ENCODE data around the gene MPL. TPM values are rescaled to one million over a fixed set of nuclear protein-coding genes. Genes with fewer than 3 reads are reported as not detected.

Gene MPL
- total and polyA plus RNA-seq, 8 donors: not detected

DNA sequence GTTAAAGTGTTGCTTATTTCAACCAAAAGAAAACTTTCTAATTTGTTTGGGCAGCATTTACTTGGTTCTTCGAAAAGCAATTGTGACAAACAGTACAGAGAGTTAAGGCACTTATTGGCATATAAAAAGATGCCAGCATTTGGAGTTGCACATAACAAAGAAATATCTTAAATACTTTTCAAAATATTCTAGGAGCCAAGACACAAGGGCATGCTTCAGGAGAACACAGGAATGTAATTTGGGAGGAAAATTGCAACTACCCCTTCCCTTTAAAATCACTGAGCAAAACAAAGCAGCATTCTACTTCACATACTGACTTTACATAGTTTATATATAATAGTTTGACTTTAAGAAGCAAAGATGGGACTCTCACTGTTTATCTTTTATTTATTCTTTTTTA lies 41.4 kb upstream of the MPL start:
- Histone ChIP-seq H3K27me3 (no peaks in the 10 kb centered on the region), H3K27ac (peak overlapping the region in 4 of 5 donors; percentile 40 to 76 (median 73)), H3K36me3 (no peaks in the 10 kb centered on the region), H3K4me1 (peaks cover 15 to 34% (median 24%) of the 10 kb centered on the region in 4 donors), H3K4me3 (no peak overlapping the region), H3K9me3 (no peaks in the 10 kb centered on the region)
- intact Hi-C loops (cut with DNase I; ENCODE audit: low total_unique reads): no loop called here
- WGBS, 5 donors: 46 to 66% (median 61%) methylated on average over 1 of the region's 1 CpG
- TF ChIP-seq EP300 (IDR thresholded peaks at IDR 0.05): no peak
- no peak for TF ChIP-seq CTCF (IDR thresholded peaks at IDR 0.05)
- no peak for TF ChIP-seq POLR2A (IDR thresholded peaks at IDR 0.05)
- TF ChIP-seq POLR2AphosphoS5 (IDR thresholded peaks at IDR 0.05): no peak
- DNase-seq: no peak

DNA sequence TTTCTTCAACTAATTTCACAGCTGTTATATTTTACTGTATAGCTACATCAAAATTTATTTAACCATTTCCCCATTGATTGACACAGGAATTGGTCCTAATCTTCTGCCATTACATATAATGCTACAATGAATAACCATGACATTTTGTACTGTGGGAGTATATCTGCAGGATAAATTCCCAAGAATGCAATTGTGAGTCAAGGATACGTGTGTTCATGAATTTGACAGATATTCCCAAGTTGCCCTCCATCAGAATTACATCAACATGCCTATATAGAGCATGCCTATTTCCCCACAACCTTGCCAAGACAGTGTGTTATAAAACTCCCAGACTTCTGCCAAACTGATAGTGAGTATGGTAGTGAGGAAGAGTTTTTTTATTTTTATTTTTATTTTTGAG lies 39.6 kb upstream of the MPL start:
- Histone ChIP-seq H3K27me3 (no peaks in the 10 kb centered on the region), H3K27ac (no peak overlapping the region), H3K4me3 (no peak overlapping the region), H3K4me1 (peaks cover 15 to 35% (median 25%) of the 10 kb centered on the region in 4 donors), H3K36me3 (no peaks in the 10 kb centered on the region), H3K9me3 (no peaks in the 10 kb centered on the region)
- no peak for DNase-seq
- no peak for TF ChIP-seq POLR2AphosphoS5 (IDR thresholded peaks at IDR 0.05)
- TF ChIP-seq POLR2A (IDR thresholded peaks at IDR 0.05): no peak
- TF ChIP-seq EP300 (IDR thresholded peaks at IDR 0.05): no peak
- TF ChIP-seq CTCF (IDR thresholded peaks at IDR 0.05): no peak
- 82 to 96% (median 93%) methylated on average over 1 of the region's 1 CpG for WGBS, 5 donors
- intact Hi-C loops (cut with DNase I; ENCODE audit: low total_unique reads): no loop called here

DNA sequence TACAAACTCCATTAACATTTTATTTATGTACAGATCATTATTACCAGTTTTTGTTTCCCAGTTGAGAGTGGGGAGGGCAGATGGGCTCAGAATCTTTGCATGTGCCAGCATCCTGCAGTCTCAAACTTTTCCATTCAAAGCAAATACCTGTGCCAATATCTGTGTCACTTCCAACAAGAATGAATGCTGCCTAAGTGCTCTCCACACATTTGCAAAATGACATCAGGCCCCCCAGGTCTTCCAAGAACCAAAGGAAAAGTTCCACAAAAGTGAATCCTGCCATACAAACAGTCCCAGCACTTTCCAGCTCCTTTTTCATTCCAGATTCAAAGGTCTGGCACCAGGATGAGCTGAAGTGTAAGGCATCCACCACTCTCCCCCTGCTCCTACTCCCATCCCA lies 38.5 kb upstream of the MPL start:
- Histone ChIP-seq H3K36me3 (no peaks in the 10 kb centered on the region), H3K27me3 (no peaks in the 10 kb centered on the region), H3K9me3 (no peaks in the 10 kb centered on the region), H3K4me3 (no peak overlapping the region), H3K27ac (peak overlapping the region in 2 of 5 donors; percentile 20 to 33), H3K4me1 (peaks cover 16 to 40% (median 28%) of the 10 kb centered on the region in 4 donors)
- TF ChIP-seq CTCF (IDR thresholded peaks at IDR 0.05) (no peak), POLR2AphosphoS5 (IDR thresholded peaks at IDR 0.05) (no peak), EP300 (IDR thresholded peaks at IDR 0.05) (no peak), POLR2A (IDR thresholded peaks at IDR 0.05) (no peak)
- DNase-seq: no peak
- intact Hi-C loops (cut with DNase I; ENCODE audit: low total_unique reads): no loop called here

GRCh38 chr1:43300378-43301094 lies 37.1 kb upstream of the MPL start, which contains the start of gene TIE1:
Gene TIE1, plus strand, starts transcription at chr1:43300982. Its CDS starts 90 bp downstream, at chr1:43301072.
- WGBS, 5 donors: 69 to 82% (median 80%) methylated on average over 10 of the region's 10 CpGs
- peaks cover 11 to 33% (median 24%) of the 10 kb centered on the region in 4 donors for H3K4me1 ChIP-seq
- no peaks in the 10 kb centered on the region for H3K9me3 ChIP-seq
- peak within 1 kb of the TSS in 4 of 5 donors; percentile 20 to 50 (median 36) for H3K27ac ChIP-seq
- intact Hi-C loops (cut with DNase I; ENCODE audit: low total_unique reads): no loop called here
- peak within 1 kb of the TSS; percentile 10 to 32 (median 17) for H3K4me3 ChIP-seq
- H3K36me3 ChIP-seq: no peaks in the 10 kb centered on the region
- H3K27me3 ChIP-seq: no peaks in the 10 kb centered on the region
- DNase-seq: peak in 1 of 2 donors; percentile 52
- TF ChIP-seq EP300 (IDR thresholded peaks at IDR 0.05) (no peak), POLR2AphosphoS5 (IDR thresholded peaks at IDR 0.05) (peak in 1 of 3 donors; percentile 65), CTCF (IDR thresholded peaks at IDR 0.05) (no peak), POLR2A (IDR thresholded peaks at IDR 0.05) (no peak)
